Measurements from ENCODE around the gene CHRNA10.

Gene CHRNA10

GRCh38 chr11:3627291-3627690 is 43.9 kb downstream of the CHRNA10 start:
- no peak for DNase-seq

GRCh38 chr11:3626250-3626960 is 44.8 kb downstream of the CHRNA10 start:
- no peak for DNase-seq

- DNase-seq, result no peak
Measured at GRCh38 chr11:3623767-3624458, 47.3 kb downstream of the CHRNA10 start.

- DNase-seq, result no peak
Measured at GRCh38 chr11:3623121-3623520, 48.1 kb downstream of the CHRNA10 start.

- DNase-seq, result no peak
Measured at GRCh38 chr11:3622521-3622920, 48.7 kb downstream of the CHRNA10 start.

GRCh38 chr11:3617990-3618389 is 53.2 kb downstream of the CHRNA10 start:
- no peak for DNase-seq

- no peak for DNase-seq
Measured at GRCh38 chr11:3616721-3617460, 54.3 kb downstream of the CHRNA10 start.

- no peak for DNase-seq
Measured at GRCh38 chr11:3615998-3616397, 55.2 kb downstream of the CHRNA10 start.
